Measurements from ENCODE around the gene NLGN4Y.

DNA sequence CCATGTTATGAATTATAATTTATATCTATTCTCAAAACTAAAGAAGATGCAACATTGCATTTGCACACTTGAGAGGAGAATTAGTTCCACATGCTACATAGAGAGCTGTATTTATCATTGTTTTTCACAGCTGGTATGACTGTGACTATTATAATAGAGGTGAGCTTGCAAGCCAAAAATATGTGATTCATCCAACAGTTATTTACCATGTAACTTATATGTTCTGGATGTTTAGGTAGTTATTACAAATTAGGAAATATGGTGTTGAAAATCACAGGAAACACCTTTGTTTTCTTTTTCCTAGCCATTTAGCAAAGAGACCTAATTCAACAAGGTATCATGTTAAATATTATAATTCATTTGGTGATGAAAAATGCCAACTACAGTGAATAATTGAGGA is 183.8 kb downstream of the NLGN4Y start:
- TF ChIP-seq, protein P1, sequence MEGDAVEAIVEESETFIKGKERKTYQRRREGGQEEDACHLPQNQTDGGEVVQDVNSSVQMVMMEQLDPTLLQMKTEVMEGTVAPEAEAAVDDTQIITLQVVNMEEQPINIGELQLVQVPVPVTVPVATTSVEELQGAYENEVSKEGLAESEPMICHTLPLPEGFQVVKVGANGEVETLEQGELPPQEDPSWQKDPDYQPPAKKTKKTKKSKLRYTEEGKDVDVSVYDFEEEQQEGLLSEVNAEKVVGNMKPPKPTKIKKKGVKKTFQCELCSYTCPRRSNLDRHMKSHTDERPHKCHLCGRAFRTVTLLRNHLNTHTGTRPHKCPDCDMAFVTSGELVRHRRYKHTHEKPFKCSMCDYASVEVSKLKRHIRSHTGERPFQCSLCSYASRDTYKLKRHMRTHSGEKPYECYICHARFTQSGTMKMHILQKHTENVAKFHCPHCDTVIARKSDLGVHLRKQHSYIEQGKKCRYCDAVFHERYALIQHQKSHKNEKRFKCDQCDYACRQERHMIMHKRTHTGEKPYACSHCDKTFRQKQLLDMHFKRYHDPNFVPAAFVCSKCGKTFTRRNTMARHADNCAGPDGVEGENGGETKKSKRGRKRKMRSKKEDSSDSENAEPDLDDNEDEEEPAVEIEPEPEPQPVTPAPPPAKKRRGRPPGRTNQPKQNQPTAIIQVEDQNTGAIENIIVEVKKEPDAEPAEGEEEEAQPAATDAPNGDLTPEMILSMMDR (IDR thresholded peaks at IDR 0.05), result no peak
- no peak for TF ChIP-seq POLR2AphosphoS5 (IDR thresholded peaks at IDR 0.05)
- TF ChIP-seq POLR2A (IDR thresholded peaks at IDR 0.05), result no peak

Measured in stomach (tissue), 4 donors.